C1 segment of cervical spinal cord (tissue), 14 donors: ENCODE data around the gene ROR1.
A peak's percentile ranks its signal among the peaks of the same experiment; 100 is the strongest.
"Not testable (repeated sequence)": the region's sequence is repeated elsewhere in the genome, so short reads cannot be mapped to it uniquely, and the experiment has no call there.

ENCODE experiments used
- DNase-seq, 14 donors: peaks; one replicate each; lab custom pipeline; 2025; lab: John Stamatoyannopoulos, UW

Gene ROR1

DNA sequence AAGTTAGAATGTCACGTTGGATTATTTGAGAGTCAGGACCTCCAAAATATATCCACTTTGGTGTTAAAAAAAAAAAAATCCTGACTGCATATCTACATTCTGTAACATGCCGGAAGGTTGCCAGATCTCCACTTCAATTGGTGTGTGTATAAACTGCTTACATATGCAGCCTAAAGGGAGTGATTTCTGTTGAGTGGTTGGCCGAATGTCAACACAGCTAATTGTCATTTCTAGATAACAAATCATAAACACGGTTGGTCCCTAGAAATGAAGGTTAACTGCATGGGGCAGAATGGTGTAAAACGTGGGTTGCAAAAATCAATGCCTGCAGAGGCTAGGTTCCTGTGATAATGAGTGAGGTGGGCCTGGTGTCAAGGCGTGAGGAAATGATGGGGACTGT, 15.0 kb upstream of the ROR1 start:
- no peak for DNase-seq

GRCh38 chr1:63759778-63760177, 14.0 kb upstream of the ROR1 start:
- DNase-seq = no peak

- DNase-seq = no peak
These were observed 3.4 kb upstream of the ROR1 start for GRCh38 chr1:63770381-63770780.

- DNase-seq = no peak
These were observed 1.6 kb upstream of the ROR1 start for GRCh38 chr1:63772201-63772600.

DNA sequence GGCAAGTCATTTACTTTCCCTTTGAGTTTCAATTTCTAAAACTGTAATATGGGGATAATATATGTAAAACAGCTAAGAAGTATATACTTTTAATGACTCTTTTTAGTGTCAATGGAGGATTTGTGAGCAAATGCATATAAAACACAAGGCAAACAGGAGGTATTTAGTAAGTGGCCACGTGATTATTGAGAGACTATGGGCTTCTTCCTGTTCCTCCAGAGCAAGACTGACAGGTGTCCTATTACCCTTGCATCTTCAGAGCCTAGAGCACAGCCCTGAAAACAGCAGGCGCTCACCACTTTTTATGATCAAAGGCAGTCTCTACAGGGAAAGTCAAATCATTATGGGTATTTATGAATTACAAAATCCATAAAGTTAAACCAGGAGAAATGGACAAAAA, 941 bp upstream of the ROR1 start:
- no peak for DNase-seq

DNA sequence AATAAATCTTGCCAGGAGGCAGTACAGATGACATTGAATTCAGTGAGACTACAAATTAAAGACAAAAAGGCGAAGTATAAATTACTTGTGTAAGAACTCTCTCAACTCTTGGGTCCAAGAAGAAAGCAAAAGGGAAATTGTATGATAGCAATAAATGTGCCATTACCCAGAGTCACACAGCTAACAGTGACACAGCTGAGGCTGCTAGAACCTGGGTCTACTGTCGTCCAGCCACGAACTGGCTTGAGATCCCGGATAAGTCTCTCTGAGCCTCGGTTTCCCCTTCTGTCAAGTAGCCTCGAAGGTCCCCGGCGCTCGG, 362 bp upstream of the ROR1 start:
- DNase-seq = no peak

DNA sequence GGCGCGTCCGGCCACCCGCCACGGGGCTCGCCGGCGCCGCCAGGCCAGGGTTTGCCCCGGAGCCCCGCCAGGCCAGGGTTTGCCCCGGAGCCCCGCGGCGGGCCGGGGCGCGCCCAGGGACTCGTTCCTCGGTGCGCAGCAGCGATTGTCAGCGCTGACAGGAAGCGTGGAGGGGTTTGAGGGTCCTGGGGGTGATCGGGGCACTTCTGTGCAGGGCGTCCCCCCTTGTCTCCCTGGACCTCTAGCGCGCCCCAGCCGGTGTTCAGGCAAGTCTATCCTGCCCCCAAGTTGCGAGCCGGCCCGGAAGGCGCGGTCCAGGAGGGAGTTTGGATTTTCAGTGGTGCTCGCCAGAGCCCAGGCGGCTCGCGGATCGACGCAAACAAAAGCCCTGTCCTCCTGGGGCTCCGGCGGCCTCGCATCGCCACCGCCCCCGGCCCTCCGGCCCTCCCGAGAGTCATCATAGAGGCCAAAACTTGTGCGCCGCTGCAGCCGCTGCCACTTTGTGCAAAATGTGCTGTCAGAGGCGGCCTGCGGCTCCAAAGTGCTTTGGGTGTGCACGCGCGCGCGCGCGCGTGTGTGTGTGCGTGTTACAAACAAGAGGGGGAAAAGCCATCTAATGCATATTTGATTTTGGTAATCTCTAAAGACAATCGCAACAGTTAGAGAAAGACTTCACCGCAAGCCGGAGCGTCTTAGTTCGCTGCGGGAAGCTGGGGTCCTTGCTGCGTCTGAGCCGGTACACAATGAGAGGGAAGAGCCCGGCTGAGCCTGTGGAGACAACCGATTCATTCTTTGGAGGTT, 1.0 kb downstream of the ROR1 start:
- peak in 6 of 14 donors; percentile 5 to 48 (median 28) for DNase-seq

GRCh38 chr1:63775418-63776127, 1.8 kb downstream of the ROR1 start:
- DNase-seq = no peak

DNA sequence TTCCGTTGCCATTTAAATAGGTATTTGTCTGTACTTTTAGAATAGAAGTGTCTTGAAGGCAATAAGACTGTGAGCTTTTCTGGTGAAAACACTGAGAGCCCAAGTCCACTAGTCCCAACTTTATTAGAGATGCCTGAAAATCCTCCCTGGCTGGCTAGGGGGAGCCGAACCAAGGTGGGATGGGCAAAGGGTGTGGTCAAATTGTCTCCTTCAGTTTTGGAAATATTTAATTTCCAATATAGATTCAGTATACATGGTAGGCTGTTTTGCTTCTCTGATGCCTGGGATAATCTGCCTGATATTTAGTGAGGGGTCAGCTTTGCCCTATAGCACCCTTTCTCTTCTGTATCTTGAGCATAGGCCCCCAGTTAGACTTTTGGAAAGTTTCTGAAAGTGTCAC, 3.5 kb downstream of the ROR1 start:
- DNase-seq = no peak

GRCh38 chr1:63777965-63778880, 4.4 kb downstream of the ROR1 start:
- DNase-seq = no peak

DNA sequence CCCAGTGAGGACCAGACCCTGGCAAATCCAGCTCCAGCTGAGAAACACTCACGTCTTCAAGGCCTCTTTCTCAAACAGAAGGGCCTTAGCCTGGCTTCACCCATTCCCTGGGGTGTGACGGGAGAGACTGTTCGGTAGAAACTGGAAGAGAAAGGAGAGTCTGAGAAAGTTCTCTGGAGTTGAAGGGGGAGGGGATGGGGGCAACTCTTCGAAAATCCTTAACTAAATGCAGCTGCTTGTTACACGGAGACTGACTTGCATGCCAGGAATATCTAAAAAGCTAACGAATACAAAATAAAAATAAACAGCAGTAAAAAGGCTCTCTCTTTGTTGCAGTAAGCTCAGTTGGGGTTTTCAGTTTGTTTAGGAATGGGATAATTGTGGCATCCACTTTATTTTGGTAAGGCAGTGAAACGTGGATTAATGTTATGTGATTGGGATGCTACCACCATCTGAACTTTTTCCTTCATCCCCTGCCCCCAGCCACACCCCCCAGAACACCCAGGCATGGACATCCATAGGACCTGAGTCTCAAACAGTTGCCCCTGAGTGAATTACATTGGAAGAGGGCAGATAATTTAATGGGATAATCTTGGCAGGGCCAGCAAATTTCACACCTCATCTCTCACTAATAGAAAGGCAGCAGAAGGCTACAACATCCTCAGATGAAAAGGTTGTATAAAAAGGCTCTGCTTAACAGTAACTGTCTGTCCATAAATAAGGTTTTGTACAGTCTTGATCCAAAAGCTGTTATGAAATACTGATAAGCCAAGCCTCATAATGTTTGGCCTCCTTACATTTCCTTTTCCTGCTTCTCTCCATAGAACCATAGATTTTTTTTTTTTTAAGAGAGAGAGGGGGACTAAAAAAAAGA, 5.8 kb downstream of the ROR1 start:
- no peak for DNase-seq

DNA sequence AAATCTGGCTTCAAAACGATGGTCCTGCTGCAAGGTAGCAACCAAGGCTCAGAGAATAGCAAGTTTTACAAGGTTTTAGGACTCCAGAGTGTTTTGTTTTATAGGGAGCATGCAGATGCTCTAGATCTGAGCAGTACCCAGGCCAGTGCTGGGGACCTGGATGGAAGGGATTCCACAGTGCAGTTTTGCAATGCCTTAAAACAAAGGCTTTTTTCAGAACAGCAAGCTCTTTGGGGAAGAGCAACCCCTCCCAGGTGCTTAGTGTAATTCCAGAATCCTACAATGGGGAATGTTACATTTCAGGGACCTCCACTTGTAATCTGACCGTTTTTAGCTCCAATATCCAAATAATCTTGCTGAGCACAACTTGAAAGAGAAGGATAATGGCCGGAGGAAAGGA, 6.7 kb downstream of the ROR1 start:
- DNase-seq = no peak

GRCh38 chr1:63782982-63783381, 9.2 kb downstream of the ROR1 start:
- DNase-seq = no peak

GRCh38 chr1:63784083-63784482, 10.3 kb downstream of the ROR1 start:
- DNase-seq = no peak

GRCh38 chr1:63784489-63785390, 10.9 kb downstream of the ROR1 start:
- DNase-seq = no peak

DNA sequence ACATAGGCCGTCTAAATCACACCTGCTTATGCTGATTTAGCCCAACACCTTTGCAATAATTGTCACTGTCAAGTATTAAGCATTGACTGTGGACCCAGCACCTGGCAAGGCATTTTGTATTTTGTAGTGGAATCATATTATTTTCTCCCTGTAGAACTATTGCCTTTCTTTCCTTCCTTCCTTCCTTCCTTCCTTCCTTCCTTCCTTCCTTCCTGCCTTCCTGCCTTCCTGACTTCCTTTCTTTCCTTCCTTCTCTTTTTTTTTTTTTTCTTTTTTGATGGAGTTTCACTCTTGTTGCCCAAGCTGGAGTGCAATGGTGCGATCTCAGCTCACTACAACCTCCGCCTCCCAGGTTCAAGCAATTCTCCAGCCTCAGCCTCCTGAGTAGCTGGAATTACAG, 13.5 kb downstream of the ROR1 start:
- DNase-seq = not testable (repeated sequence)

DNA sequence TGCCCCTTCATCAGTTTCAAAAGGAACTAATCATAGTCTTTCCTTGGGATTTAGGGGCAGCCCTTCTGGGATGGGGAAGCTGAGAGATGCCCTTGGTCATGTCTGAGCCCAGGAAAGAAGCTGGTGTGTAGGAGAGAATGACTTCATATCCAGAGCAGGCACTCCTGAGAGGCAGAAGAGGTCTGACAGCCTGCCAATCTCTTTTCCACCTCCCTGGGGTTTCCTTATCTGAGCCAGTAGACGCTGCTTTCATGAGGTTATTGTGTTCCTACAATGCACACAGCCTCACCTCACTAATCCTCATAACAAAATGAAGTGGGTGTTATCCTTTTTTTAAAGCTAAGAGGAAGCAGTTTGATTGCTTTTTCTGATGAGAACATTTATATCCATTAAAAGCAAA, 14.1 kb downstream of the ROR1 start:
- peak in 1 of 14 donors; percentile 75 for DNase-seq

- peak in 1 of 14 donors; percentile 27 for DNase-seq
These were observed 16.2 kb downstream of the ROR1 start for GRCh38 chr1:63789856-63790605.

DNA sequence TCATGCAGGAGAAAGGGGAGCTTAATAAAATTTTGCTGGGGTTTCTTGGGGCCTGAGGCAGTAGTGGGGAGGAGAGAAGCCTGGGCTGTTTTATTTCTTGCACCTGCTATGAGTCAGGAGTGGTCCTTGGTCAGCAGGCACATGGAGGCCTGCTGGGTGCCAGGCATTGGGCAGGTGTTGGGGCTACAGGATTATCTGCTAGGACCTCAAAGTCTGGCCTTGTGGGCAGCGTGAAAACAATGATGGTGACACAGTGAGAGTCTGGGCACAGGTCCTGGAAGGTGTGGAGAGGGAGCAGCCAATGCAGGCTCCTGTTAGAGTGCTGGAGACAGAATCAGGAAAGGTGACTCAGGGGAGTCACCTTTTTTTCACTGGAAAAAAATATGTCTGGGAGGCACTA, 17.2 kb downstream of the ROR1 start:
- DNase-seq = peak in 1 of 14 donors; percentile 77
